K562 (cell line): Measurements from ENCODE around the gene CABP4. TPM values are rescaled to one million over a fixed set of nuclear protein-coding genes. Genes with fewer than 3 reads are reported as not detected.

Experiments
- CTBP1 ChIP-seq: fragments of 450-650 bp; IDR thresholded peaks from 2 replicates; pipeline ENCODE4 v1.6.1; 2016; ENCODE audit warnings: borderline replicate concordance
- GABPB1 ChIP-seq: sonication (generic); formaldehyde crosslinking; IDR thresholded peaks from 2 replicates; pipeline ENCODE4 v1.8.0; 2022; ENCODE audit warnings: mild to moderate bottlenecking, missing genetic modification reagents
- HDAC3 ChIP-seq: fragments of 450-650 bp; IDR thresholded peaks from 2 replicates; pipeline ENCODE4 v1.6.1; 2018; ENCODE audit warnings: borderline replicate concordance, mild to moderate bottlenecking, moderate library complexity; ENCODE audit not compliant: partially characterized antibody
- HNRNPH1 ChIP-seq: fragments of 200-400 bp; formaldehyde crosslinking; optimal IDR thresholded peaks from 2 replicates; pipeline ENCODE3; 2017; ENCODE audit warnings: low read depth, mild to moderate bottlenecking, low read length, moderate library complexity
- IFI16 ChIP-seq: fragments of 250-450 bp; sonication (Bioruptor Pico); IDR thresholded peaks from 2 replicates; pipeline ENCODE4 v2.1.2; 2022; ENCODE audit warnings: mild to moderate bottlenecking, inconsistent platforms
- KAT2B ChIP-seq: IDR thresholded peaks from one replicate; pipeline ENCODE4 v1.6.1; 2012; ENCODE audit warnings: low read depth, mild to moderate bottlenecking, control low read depth, inconsistent platforms, low read length, moderate library complexity
- MAFK ChIP-seq: IDR thresholded peaks from 2 replicates; pipeline ENCODE4 v1.6.1; 2011; ENCODE audit warnings: low read length, improper control_type of control experiment
- NR2C1 ChIP-seq, 2 experiments: fragments of 450-650 bp; IDR thresholded peaks; 2 replicates each; pipeline ENCODE4 v1.6.1; 2017; ENCODE audit warnings: mild to moderate bottlenecking in 2 of 2, antibody characterized with exemption in 1 of 2, inconsistent platforms in 1 of 2, missing compliant biosample characterization in 1 of 2, missing genetic modification characterization in 1 of 2
- SPI1 ChIP-seq: IDR thresholded peaks from 2 replicates; pipeline ENCODE4 v1.6.1; 2011; ENCODE audit warnings: low read depth, low read length, control low read depth, borderline replicate concordance
- SRSF3 ChIP-seq: fragments of 200-400 bp; formaldehyde crosslinking; IDR thresholded peaks from 2 replicates; pipeline ENCODE4 v1.6.1; 2016; ENCODE audit warnings: mild to moderate bottlenecking, low read length, moderate library complexity; ENCODE audit not compliant: insufficient read depth
- TARDBP ChIP-seq: fragments of 450-650 bp; IDR thresholded peaks from 2 replicates; pipeline ENCODE4 v1.6.1; 2016
- ZBTB17 ChIP-seq: fragments of 450-650 bp; formaldehyde crosslinking; IDR thresholded peaks from 2 replicates; pipeline ENCODE4 v1.4.0; 2020; ENCODE audit warnings: mild to moderate bottlenecking
- ZNF384 ChIP-seq: IDR thresholded peaks from 2 replicates; pipeline ENCODE4 v1.6.1; 2012; ENCODE audit warnings: low read depth, low read length, improper control_type of control experiment
- ZNF408 ChIP-seq: fragments of 250-450 bp; sonication (Bioruptor Pico); IDR thresholded peaks from 2 replicates; pipeline ENCODE4 v1.4.0; 2020; ENCODE audit warnings: low read depth, mild to moderate bottlenecking, moderate library complexity
- ZNF644 ChIP-seq: fragments of 200-800 bp; sonication (Bioruptor generic); IDR thresholded peaks from 2 replicates; pipeline ENCODE4 v1.6.1; 2016; ENCODE audit warnings: low read depth, missing genetic modification characterization, missing compliant biosample characterization
- polyA plus RNA-seq, 8 experiments: library from polyadenylated mRNA; depleted of rRNA in 4 of 8; stranded (reverse) in 5 of 8; unstranded in 3 of 8; fragments of >200 nt; fragmentation: Nextera tagmentation in 2 of 8; fragmentation: Illumina TruSeq in 1 of 8; extraction: Ambion mirVana in 2 of 8; extraction: Trizol in 1 of 8; gene quantifications; 2 replicates each; pipeline versions ENCODE4 v1.2.1 to v1.2.3, GENCODE V29; 2011 to 2014; ENCODE audit warnings: inconsistent platforms in 1 of 8, missing spikeins in 1 of 8
- total RNA-seq, 7 experiments: library from RNA; depleted of rRNA in 6 of 7; stranded (reverse); fragments of >200 nt in 6 of 7; fragmentation: Illumina TruSeq in 2 of 7; extraction: Trizol in 2 of 7; gene quantifications; 2 replicates each; pipeline versions ENCODE4 v1.2.1 to v1.2.3, GENCODE V29; 2011 to 2021; ENCODE audit warnings: low replicate concordance in 1 of 7
- TF ChIP-seq, protein P1 (sequence below): sonication (generic); formaldehyde crosslinking; IDR thresholded peaks from 2 replicates; pipeline ENCODE4 v1.8.0; 2023; ENCODE audit warnings: missing genetic modification reagents, mild to moderate bottlenecking, borderline replicate concordance
- TF ChIP-seq, protein P2 (sequence below): fragments of 450-650 bp; IDR thresholded peaks from 2 replicates; pipeline ENCODE4 v1.6.1; 2016; ENCODE audit warnings: missing biosample characterization, missing genetic modification characterization
- TF ChIP-seq, protein P3 (sequence below): fragments of 450-650 bp; formaldehyde crosslinking; IDR thresholded peaks from 2 replicates; pipeline ENCODE4 v1.4.0; 2020; ENCODE audit warnings: mild to moderate bottlenecking, mixed read lengths

The CABP4 gene
- total and polyA plus RNA-seq, 9 of the 15 experiments (the other 6 are each of a cell fraction or from before 2014, with no cell fraction given), result 0.11 TPM; not detected in 8

DNA sequence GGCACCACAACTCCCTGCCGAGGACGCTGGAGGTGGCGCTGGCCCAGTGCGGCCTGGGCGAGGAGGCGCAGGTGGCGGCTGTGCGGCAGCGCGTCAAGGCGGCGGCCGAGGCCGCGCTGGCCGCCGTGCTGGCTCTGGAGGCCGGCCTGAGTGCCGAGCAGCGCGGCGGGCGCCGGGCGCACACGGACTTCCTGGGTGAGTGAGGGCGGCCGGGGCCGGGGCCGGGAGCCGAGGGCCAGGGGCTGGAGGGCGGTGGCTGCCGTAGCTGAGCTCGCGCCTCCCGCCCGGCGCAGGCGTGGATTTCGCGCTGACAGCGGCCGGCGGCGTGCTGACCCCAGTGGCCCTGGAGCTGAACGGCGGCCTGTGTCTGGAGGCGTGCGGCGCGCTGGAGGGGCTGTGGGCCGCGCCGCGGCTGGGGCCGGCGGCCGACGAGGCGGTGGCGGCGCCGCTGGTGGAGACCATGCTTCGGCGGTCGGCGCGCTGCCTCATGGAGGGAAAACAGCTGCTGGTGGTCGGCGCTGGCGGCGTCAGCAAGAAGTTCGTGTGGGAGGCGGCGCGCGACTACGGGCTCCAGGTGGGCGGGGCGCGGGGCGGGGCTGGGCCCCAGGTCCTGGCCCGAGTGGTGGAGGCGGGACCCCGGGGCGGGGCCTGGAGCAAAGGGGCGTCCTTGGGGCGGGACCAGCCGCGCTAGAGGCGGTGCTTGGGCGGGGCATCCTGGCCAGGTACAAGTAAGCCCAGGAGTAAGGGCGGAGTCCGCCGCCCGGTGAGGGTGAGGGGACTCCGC is 34.3 kb upstream of the CABP4 start (continued):
- TF ChIP-seq ZNF408 (CRISPR knock-in tag), result no peak
- peak; percentile 89 for TF ChIP-seq CTBP1
- TF ChIP-seq, protein P1, sequence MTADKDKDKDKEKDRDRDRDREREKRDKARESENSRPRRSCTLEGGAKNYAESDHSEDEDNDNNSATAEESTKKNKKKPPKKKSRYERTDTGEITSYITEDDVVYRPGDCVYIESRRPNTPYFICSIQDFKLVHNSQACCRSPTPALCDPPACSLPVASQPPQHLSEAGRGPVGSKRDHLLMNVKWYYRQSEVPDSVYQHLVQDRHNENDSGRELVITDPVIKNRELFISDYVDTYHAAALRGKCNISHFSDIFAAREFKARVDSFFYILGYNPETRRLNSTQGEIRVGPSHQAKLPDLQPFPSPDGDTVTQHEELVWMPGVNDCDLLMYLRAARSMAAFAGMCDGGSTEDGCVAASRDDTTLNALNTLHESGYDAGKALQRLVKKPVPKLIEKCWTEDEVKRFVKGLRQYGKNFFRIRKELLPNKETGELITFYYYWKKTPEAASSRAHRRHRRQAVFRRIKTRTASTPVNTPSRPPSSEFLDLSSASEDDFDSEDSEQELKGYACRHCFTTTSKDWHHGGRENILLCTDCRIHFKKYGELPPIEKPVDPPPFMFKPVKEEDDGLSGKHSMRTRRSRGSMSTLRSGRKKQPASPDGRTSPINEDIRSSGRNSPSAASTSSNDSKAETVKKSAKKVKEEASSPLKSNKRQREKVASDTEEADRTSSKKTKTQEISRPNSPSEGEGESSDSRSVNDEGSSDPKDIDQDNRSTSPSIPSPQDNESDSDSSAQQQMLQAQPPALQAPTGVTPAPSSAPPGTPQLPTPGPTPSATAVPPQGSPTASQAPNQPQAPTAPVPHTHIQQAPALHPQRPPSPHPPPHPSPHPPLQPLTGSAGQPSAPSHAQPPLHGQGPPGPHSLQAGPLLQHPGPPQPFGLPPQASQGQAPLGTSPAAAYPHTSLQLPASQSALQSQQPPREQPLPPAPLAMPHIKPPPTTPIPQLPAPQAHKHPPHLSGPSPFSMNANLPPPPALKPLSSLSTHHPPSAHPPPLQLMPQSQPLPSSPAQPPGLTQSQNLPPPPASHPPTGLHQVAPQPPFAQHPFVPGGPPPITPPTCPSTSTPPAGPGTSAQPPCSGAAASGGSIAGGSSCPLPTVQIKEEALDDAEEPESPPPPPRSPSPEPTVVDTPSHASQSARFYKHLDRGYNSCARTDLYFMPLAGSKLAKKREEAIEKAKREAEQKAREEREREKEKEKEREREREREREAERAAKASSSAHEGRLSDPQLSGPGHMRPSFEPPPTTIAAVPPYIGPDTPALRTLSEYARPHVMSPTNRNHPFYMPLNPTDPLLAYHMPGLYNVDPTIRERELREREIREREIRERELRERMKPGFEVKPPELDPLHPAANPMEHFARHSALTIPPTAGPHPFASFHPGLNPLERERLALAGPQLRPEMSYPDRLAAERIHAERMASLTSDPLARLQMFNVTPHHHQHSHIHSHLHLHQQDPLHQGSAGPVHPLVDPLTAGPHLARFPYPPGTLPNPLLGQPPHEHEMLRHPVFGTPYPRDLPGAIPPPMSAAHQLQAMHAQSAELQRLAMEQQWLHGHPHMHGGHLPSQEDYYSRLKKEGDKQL (CRISPR knock-in tag), result no peak
- TF ChIP-seq TARDBP, result no peak
- TF ChIP-seq, protein P2, sequence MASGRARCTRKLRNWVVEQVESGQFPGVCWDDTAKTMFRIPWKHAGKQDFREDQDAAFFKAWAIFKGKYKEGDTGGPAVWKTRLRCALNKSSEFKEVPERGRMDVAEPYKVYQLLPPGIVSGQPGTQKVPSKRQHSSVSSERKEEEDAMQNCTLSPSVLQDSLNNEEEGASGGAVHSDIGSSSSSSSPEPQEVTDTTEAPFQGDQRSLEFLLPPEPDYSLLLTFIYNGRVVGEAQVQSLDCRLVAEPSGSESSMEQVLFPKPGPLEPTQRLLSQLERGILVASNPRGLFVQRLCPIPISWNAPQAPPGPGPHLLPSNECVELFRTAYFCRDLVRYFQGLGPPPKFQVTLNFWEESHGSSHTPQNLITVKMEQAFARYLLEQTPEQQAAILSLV (tag), result no peak
- no peak for TF ChIP-seq ZNF644
- no peak for TF ChIP-seq IFI16 (CRISPR knock-in tag)
- TF ChIP-seq KAT2B, result no peak
- no peak for TF ChIP-seq HNRNPH1
- no peak for TF ChIP-seq SRSF3
- no peak for TF ChIP-seq NR2C1 (IDR thresholded peaks at IDR 0.05)
- no peak for TF ChIP-seq NR2C1 (tag; IDR thresholded peaks at IDR 0.05)
- peak; percentile 65; the same call in 1 of the 2 replicates for TF ChIP-seq ZBTB17 (CRISPR knock-in tag)
- TF ChIP-seq, protein P3, sequence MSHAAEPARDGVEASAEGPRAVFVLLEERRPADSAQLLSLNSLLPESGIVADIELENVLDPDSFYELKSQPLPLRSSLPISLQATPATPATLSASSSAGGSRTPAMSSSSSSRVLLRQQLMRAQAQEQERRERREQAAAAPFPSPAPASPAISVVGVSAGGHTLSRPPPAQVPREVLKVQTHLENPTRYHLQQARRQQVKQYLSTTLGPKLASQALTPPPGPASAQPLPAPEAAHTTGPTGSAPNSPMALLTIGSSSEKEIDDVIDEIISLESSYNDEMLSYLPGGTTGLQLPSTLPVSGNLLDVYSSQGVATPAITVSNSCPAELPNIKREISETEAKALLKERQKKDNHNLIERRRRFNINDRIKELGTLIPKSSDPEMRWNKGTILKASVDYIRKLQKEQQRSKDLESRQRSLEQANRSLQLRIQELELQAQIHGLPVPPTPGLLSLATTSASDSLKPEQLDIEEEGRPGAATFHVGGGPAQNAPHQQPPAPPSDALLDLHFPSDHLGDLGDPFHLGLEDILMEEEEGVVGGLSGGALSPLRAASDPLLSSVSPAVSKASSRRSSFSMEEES (CRISPR knock-in tag), result no peak
- TF ChIP-seq GABPB1 (CRISPR knock-in tag), result no peak
- no peak for TF ChIP-seq SPI1
- TF ChIP-seq ZNF384, result no peak
- TF ChIP-seq MAFK, result no peak
- no peak for TF ChIP-seq HDAC3
